ENCODE measurements around the gene PDGFA.

PDGFA gene

DNA sequence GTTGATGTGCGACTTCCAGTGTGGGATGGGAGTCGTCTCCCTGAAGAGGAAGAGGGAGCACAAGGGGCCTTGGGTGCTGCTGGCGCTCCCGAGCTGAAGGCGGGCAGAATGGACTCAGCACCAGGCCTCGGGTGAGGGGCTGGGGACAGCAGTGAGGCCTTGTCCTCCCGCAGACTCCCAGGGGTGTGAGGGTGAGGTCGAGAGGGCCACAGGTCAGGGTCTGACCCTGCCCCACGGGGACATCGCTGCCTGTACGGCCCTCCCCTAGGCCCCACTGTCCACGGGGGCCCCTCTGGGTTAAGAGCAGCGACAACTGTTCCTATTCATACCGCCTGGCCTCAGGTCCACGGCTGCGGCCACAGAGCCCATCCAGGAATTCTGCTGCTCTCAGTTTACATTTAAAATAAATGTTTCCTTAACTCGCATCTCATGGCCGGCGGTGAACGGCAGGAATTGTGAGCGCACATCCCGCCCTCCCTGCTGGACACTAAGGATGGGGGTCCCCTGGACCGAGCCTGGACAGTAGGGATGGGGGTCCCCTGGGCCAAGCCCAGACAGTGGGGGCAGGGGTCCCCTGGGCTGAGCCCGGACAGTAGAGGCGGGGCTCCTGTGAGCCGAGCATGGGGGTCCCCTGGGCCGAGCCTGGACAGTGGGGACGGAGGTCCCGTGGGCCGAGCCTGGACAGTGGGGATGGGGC, 61.7 kb downstream of the PDGFA start:
- no peak for DNase-seq

GRCh38 chr7:455110-455928, 64.3 kb downstream of the PDGFA start:
- DNase-seq = no peak

DNA sequence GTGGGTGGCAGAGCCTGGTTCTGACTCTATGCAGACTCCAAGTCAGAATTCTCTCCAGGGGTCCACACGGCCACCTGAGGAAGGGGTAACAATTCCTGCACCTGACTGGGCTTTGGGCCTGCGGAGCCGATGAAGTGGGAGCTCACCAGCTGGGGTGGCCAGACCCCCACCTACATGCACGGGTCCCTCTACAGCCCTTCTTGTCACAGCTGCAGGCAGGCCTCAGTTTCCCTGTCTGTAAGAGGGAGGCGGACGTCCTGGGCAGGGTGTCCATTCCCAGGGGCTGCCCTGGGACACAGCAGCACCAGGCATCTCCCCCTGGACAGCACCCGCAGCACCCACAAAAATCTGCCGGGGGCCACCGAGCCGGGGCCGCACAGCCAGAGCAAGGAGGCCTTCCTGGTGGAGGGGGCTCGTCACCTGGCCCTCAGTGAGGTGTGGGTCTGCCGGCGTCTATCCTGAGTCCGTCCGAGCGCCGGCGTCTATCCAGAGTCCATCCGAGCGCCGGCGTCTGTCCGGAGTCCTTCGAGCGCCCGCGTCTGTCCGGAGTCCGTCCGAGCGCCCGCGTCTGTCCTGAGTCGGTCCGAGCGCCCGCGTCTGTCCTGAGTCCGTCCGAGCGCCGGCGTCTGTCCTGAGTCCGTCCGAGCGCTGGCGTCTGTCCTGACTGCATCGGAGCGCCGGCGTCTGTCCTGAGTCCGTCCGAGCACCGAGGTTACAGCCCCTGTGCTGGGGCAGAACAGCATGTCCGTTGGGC, 65.1 kb downstream of the PDGFA start:
- no peak for DNase-seq

GRCh38 chr7:453597-454306, 65.9 kb downstream of the PDGFA start:
- DNase-seq = no peak

GRCh38 chr7:452791-453455, 66.7 kb downstream of the PDGFA start:
- no peak for DNase-seq

DNA sequence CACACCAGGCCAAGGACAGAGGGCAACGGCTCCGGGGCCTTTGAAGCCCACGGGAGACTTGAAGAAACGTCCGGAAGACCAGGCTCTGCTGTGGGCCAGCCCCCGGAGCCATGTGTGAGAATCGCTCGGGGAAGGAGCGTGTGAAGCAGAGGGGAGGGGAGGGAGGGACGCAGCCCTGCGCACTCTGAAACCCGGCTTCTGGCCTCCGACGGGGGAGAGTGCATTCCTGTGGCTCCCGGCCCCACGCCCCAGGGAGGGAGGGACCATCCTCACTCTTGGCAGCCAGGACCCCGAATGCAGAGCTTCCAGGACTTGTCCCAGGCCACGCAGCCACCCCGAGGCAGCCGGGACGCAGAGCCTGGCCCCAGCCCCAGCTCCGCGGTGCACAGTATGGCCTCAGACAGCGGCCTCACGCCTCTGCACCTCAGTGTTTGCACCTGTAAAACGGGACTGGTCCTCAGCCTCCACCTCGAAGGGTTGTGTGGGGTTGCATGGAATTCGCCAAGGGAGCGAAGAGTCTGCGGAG, 67.4 kb downstream of the PDGFA start:
- no peak for DNase-seq

- no peak for DNase-seq
Measured at GRCh38 chr7:451255-452225, 68.1 kb downstream of the PDGFA start.

GRCh38 chr7:450741-451140, 68.9 kb downstream of the PDGFA start:
- no peak for DNase-seq

DNA sequence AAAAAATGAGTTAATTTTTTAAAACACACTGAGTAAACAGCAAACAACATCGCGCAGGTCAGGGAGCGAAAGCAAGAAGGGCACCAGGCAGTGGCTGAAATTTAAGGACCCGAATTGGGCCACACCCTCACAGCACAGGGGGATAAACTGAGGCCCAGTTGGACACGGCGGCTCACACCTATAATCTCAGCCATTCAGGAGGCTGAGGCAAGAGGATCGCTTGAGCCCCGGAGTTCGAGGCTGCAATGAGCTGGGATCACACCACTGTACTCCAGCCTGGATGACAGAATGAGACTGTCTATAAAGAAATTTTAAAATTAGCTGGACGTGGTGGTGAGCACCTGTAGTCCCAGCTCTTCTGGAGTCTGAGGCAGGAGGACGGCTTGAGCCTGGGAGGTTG, 69.6 kb downstream of the PDGFA start:
- DNase-seq = no peak

- no peak for DNase-seq
Measured at GRCh38 chr7:449324-450019, 70.2 kb downstream of the PDGFA start.

DNA sequence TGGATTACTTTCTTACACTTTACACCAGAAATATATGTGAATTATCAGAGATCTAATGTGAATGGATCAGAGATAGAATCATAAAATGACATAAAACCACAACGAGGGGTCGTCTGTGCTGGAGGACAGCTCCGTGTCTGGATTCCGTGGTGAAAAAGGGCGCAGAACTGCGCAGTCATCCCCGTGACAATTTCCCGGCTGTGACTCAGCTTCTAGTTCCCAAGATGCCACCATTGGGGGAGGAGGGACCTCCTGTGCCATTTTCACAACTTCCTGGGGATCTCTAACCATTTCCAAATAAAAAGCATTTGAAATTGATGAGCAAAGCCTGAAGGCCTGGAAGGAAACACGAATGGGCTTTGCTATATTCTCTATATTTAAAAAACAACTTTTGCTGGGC, 72.1 kb downstream of the PDGFA start:
- DNase-seq = no peak
